Keratinocyte (primary cell): ENCODE measurements around the gene FGF11.

Source experiments
- CTCF ChIP-seq, 3 experiments: IDR thresholded peaks in 1 of 3; conservative IDR thresholded peaks in 1 of 3; optimal IDR thresholded peaks in 1 of 3; 2 replicates in 2 of 3; 3 replicates in 1 of 3; pipeline versions ENCODE3 to v1.5.1; 2011; ENCODE audit warnings: low read length in 3 of 3, mild to moderate bottlenecking in 3 of 3, moderate library complexity in 2 of 3, control low read depth in 1 of 3, inconsistent platforms in 1 of 3; ENCODE audit not compliant: insufficient read depth in 2 of 3; ENCODE audit errors: extremely low read depth in 1 of 3
- EZH2 ChIP-seq: IDR thresholded peaks from one replicate; pipeline ENCODE4 v1.6.1; 2012; ENCODE audit warnings: inconsistent platforms, mild to moderate bottlenecking, low read length, moderate library complexity

DNA sequence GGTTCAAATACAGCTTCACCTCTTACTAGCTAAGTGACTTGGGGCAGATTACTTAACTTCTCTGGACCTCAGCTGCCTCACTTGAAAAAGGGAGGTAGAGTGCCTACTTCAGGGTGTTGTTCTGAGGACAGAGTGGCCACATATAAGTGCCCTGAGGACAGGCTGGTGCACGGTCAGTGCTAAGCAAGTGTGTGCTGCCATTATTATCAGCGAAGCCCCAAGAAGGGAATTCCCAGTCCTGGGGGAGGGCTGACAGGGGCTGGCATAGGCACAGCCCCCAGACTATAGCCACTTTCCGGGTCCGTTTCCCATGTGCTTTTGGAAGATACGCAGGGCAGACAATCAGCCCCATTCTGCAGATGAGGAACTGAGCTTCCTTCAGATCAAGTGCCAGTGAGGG is 37.6 kb downstream of the FGF11 start:
- TF ChIP-seq CTCF (optimal IDR thresholded peaks at IDR 0.05 in 1 of 3, IDR thresholded peaks at IDR 0.05 in 1 of 3, conservative IDR thresholded peaks at IDR 0.05 in 1 of 3; ENCODE audit: extremely low read depth in 1 of 3, insufficient read depth in 2 of 3, low read length in 3 of 3): no peak
- TF ChIP-seq EZH2: no peak
